DOHH2 (cell line): ENCODE results near the gene LRRC2.

ENCODE experiments used
- EZH2phosphoT487 ChIP-seq: fragments of 200-600 bp; sonication (generic); IDR thresholded peaks from 2 replicates; pipeline ENCODE4 v1.6.1; 2017; ENCODE audit warnings: borderline replicate concordance, mild to moderate bottlenecking, antibody characterized with exemption, low read length, moderate library complexity, mixed read lengths
- TF ChIP-seq, protein P1 (sequence below): fragments of 200-600 bp; sonication (generic); IDR thresholded peaks from one replicate; pipeline ENCODE4 v1.5.1; 2014; ENCODE audit warnings: antibody characterized with exemption, mild to moderate bottlenecking, low read depth, low read length; ENCODE audit not compliant: poor library complexity, severe bottlenecking

GRCh38 chr3:46537779-46538178, 28.3 kb downstream of the LRRC2 start:
- TF ChIP-seq, protein P1, sequence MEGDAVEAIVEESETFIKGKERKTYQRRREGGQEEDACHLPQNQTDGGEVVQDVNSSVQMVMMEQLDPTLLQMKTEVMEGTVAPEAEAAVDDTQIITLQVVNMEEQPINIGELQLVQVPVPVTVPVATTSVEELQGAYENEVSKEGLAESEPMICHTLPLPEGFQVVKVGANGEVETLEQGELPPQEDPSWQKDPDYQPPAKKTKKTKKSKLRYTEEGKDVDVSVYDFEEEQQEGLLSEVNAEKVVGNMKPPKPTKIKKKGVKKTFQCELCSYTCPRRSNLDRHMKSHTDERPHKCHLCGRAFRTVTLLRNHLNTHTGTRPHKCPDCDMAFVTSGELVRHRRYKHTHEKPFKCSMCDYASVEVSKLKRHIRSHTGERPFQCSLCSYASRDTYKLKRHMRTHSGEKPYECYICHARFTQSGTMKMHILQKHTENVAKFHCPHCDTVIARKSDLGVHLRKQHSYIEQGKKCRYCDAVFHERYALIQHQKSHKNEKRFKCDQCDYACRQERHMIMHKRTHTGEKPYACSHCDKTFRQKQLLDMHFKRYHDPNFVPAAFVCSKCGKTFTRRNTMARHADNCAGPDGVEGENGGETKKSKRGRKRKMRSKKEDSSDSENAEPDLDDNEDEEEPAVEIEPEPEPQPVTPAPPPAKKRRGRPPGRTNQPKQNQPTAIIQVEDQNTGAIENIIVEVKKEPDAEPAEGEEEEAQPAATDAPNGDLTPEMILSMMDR: no peak
- no peak for TF ChIP-seq EZH2phosphoT487
